ENCODE results near the gene TBC1D4.

The TBC1D4 gene

DNA sequence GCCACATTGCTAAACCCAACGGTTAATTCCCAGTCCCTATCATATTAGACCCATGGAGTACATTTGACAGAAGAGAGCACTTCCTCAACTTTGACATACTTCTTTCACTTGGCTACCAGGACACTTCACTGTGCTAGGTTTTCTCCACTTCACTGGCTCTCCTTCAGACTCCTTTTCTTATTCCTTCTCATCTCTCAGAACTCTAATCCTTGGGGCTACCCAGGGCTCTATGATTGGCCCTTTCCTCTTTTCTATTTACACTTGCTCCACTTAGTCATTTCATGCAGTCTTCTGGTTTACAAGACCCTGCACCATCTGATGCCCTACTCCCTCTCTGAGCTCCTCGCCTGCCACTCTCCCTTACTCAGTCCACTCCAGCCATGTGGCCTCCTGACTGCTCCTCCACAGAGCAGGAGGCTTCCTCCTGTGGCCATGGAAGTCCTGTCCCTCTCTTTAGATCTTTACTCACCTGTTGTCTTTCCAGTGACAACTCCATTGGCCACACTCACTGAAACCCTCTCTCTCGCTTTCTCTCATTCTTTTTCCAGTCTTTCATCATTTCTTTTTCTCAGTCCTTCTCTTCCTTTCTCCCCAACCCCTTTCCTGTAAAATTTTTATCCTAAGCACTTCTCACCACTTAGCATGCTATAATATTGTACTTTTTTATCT, 90.4 kb downstream of the TBC1D4 start:
- no peak for DNase-seq (ENCODE audit: low read depth)

DNA sequence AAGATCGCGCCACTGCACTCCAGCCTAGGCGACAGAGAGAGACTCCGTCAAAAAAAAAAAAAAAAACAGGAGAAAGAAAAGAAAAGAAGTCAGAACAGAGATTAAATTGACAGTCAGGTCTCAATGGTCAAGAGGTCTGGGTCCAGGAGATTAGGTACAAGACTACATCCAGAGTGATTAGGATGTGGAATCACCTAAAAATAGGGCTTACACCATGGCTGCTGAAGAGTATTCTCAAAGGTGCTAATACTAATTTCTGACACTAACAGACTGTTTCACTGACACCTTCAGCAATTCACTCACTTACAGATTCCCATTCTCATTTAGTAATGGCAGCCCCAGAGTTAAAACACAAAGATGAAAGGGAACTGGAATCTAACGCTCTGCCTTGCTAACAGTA, 91.7 kb downstream of the TBC1D4 start:
- no peak for DNase-seq (ENCODE audit: low read depth)

DNA sequence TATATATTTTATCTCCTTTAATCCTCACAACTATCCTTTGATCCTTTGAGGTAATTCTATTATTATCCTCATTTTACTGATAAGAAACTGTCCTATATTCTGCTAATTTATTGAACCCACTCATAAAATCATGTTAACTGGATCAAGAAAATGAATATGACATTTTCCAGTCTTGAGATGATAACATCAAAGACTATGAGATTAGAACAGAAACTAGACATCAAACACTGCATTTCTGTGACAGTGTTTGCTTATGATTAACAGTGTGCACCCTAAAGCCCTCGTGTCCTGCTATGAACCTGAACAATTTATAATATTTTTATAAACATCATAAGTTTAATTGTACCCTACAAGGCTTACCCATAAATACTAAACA, 96.3 kb downstream of the TBC1D4 start:
- no peak for DNase-seq (ENCODE audit: low read depth)

DNA sequence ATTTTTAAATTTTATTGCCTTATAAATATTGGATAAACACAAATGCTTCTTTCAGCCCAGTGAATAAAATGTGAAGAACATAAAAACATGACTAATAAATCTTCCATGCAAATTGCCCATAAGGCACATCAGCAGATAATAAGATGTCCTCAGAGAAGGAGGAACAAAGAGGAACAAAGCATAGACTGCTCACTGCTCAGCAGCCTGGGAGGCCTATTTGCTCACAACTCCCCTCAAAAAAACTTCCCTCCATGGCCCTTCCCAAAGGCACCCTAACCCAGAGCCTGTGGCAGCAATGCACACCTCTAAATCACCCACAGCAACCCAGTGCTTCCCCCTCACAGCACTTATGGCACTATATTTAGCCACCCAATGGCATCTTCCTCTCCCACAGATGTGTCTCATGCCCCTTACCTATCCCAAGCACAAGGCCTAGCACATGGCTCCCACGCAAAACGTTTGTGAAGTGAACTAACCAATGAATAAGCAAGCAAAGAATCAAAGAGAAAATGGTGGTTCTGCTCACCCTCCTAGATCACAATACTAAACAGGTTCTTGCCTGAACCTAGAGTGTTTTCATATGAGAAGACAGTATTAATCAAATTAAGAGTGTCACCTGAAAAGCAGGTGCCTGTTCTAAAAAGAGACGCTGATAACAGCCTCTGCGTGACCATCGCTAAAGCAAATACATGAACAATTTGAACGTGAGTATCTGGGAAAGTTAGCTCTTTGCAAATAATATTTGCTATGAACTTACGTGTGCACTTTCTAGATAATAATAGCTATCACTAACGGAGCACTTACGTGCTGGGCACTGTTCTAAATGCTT, 96.9 kb downstream of the TBC1D4 start:
- DNase-seq (ENCODE audit: low read depth), result no peak

DNA sequence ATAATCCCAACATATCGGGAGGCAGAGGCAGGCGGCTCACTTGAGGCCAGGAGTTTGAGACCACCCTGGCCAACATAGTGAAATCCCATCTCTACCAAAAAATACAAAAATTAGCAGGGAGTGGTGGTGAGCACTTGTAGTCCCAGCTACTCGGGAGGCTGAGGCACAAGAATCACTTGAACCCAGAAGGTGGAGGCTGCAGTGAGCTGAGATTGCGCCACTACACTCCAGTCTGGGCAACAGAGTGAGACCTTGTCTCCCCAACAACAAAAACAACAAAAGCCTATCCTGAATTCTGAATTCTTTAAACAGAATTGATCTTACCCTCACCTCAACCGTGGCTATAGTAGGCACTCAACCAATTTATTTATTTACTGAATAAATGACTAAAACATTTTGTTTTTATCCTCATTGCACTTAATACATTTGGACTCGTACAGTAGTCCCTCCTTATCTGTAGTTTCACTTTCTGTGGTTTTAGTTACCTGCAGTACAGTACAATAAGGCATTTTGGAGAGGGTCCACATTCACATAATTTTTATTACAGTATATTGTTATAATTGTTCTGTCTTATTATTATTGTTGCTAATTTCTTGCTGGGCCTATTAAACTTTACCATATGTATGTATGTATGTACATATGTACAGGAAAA, 98.8 kb downstream of the TBC1D4 start:
- DNase-seq (ENCODE audit: low read depth), result no peak

DNA sequence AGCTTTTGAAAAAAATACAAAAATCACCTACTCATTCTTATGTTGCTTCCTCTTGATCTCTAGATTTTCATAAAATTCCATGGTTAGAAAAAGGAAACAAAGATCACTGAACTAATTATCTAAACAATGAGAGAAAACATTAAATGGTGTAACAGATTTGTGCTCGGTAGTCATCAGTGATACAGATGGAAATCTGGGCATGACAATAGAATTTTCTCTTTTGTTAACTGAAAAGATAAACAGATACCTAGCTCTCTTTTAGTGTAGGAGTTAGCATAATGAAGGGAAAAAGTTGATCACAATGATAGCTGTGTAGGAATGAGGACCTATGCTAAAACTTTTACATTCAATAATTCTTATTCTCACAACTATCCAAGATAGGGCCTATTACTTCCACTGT, 103.7 kb downstream of the TBC1D4 start:
- no peak for DNase-seq (ENCODE audit: low read depth)

DNA sequence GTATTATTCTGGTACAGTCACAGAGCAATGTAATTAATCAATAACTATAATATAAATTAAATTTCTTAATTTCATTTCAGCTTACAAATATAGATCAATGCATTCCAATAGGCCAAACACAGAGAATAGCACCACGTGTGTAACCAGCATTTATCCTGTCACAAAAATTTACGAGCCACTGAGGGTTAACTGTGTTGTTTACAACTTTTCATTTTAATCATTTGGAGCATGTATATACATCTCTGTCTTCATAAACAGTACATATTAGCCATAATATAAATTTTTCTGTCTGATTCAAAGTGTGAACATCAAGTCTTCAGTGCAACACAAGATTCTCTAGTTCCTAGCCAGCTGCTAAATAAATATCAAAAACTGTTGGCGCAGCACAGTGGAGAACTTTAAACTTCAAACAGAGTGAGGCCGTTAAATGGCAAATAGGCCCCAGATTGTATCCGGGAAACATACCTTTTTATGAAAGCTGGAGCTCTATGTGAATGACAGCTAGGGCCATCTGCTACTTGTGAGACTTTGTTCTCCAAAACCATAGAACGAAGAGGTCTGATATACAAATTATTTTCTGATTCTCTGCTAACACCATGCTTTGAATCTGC, 105.1 kb downstream of the TBC1D4 start:
- no peak for DNase-seq (ENCODE audit: low read depth)

DNA sequence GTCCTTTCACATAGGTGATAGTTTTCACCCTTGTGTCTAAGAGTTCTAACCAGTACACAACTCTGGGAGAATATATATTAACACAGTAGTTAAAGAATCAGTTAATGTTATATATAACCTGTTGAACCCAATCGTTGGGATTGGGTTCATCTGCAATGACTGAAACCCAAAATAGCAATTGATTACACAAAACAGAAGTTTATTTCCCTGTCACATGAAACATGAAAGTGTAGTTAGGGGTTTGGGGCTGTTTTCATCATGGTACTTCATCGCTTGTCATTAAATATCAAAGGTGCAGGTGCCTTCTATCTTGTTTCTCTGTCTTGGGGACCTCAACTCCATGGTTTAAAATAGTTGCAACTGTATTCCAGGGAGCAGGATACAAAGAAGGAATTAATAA, 106.6 kb downstream of the TBC1D4 start:
- no peak for DNase-seq (ENCODE audit: low read depth)

DNA sequence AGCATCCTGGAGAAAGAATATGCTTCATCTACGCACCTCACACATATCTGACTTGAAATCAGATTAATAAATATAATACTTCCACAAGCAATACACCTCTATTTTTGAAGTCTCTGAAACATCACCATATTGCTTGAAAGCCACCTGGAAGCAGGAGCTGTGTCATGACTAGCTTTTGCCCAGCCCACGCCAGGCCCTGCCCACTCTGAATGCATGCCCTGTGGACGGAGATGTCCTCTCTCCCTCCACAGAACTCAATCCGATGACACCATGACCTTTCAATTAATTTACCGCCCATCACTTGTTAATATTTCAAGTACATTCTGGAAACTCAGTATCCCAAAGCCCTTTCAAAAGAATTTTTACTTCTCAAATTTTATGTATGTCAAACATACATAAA, 108.0 kb downstream of the TBC1D4 start:
- DNase-seq (ENCODE audit: low read depth), result no peak

DNA sequence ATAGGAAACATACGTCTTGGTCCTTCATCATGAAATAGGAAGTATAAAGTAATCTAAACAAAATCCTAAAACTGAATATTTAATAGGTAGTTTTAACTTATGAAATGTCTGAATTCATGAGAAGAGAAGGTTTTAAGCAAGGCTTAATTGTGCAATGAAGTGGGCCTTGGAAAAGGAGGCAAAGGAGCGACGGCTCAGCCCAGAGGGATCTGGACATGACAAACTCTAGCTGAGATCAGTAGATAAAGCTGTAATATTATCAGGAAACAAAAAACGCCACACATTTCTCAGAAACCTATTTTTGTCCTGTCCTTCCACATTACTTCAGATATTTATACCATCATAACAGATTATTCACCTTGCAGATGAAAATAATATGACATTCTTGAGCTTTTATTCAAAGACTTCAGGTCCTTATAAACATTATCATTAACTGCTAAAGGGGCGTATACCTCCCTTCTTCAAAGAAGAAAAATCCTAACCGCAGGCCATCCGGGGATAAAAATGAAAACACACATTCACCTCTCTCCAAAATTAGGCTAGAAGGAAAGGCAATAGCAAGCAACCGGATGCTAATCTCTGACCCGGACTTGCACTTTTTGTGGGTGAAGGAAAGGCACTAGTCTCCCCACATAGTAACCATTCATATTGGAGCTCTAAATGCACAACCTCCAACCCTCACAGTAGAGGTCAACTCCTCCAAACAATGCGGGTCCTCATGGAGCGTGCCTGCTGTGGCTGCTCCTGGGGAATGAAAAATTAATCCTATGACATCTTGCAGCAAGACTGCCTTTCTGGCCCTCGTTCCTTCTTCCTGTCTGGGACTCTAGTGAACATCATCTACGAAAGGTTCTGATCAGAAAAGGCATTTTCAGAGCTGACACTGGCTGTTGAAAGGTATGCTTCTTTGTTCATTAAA, 108.8 kb downstream of the TBC1D4 start:
- DNase-seq (ENCODE audit: low read depth), result peak; percentile 56

DNA sequence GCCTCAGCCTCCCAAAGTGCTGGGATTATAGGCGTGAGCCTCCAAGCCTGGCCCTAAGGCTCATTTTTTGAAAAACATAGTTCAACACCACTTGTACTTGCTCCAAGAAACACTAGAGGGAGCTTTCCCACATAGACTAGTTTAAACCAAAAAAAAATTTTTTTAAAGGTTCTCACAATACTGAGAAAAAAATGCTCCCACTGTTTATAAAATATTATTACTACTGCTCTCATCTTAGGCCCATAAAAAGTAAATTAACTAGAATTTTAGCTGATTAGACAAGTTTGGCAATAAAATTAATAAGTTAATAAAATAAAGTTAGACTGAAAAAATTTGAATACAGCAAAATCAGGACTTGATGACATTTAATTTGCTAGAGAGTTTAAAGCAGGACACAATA, 109.5 kb downstream of the TBC1D4 start:
- DNase-seq (ENCODE audit: low read depth), result peak; percentile 63

DNA sequence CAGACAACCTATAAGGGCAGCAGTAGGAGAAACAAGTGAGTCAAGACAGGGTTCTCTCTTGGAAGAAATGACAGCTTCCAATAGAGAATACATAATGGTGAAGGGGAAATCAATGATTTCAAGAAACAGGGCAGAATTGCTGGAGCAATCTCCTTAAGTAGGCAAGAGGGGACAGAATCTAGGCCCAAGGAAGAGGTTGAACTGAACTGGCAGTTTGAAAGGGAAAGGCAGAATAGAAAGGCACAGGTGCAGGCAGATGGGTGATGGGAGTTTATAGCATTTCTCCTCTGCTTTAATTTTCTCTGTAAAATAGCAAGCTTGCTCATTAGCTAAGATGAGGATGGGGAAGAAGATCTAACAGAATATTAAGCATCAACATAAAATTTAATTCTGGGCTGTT, 110.8 kb downstream of the TBC1D4 start:
- no peak for DNase-seq (ENCODE audit: low read depth)

DNA sequence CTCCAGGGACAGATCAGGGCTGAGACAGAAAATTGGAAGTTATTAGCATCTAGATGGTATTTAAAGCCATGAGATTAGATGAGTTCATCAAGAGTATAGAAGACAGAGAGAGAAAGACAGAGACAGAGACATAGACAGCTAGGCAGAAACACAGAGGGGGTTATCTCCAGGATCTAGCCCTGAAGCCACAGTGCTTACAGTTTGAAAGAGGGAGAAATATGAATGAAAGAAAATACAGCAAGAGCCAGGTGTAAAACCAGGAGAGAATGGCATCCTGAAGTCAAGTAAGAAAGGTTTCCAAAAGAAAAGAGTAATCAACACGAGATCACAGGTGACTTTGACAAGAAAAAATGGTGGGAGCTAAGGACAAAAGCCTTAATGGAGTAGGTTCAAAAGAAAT, 111.2 kb downstream of the TBC1D4 start:
- no peak for DNase-seq (ENCODE audit: low read depth)

DNA sequence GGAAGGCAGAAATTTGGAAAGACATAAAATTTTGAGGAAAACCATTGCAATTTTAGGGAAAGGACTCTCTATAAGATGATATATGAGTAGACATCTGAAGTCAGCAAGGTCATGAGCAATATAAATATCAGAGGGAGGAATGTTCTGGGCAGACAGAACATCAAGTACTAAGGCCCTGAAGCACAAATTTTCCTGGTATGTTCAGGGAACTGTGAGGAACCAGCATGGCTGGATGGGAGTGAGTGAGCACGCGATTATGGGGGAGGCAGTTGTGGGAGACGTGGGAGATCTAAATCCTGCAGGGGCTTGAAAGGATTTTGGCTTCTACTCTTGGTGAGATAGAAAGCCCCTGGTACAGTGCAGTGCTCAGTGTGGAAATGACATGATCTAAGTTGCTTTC, 112.0 kb downstream of the TBC1D4 start:
- DNase-seq (ENCODE audit: low read depth), result peak; percentile 89

DNA sequence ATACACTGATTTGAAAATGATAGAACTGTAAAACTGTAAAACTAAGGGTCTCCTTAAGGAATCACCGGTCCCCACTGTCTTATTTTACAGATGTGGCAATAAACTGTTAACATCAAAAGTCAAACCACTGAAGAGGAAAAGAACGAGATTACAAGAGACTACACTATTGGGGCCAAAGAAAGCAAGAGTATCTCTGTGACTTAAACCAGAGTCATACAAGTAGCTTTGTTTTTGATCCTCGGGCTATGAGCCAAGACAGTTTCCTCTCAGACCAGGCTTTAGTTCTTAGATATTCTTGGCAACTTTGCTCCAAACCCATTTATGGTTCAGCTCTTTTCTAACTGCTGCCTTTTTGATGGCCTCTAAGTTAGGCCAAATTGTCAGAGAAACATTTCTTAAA, 113.8 kb downstream of the TBC1D4 start:
- DNase-seq (ENCODE audit: low read depth), result peak; percentile 75

DNA sequence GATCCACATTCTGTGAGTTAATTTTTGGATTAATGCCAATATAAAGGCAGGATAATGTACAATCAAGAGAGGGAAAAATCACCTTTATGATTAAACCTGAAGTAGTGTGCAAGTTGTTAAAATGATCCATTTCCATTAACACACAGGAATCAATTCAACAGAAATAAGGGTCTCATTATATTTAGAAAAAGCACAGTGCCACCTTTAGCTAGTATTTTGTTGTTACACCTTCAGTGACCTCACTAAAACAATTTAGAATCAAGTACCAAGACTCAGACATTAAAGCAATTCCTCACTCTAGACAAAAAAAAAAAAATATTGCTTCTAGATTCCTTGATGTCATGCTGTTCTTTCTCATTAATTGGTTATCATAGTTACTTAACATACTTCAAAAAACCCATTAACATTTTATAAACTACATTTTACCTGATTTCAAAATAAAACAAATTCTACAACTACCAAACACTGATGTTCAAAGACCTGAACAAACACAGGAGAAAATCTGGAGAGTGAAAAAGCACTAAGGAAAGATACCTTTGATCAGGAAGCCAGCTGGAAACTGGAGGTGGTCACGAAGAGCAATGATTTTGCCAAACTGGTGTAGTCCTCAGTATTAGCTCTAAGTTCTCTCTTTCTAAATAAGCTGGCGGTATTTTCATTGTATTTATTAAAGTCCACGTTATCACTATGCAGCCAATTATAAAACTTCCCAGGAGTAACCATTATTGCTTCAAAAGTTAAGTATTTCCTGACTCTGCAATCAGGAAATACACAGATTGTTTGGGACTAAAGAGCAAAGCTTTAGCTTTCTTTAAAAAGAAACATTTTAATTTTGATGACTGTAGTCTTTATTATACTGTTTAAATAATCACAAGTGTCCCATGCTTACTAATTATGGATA, 115.3 kb downstream of the TBC1D4 start:
- no peak for DNase-seq (ENCODE audit: low read depth)

DNA sequence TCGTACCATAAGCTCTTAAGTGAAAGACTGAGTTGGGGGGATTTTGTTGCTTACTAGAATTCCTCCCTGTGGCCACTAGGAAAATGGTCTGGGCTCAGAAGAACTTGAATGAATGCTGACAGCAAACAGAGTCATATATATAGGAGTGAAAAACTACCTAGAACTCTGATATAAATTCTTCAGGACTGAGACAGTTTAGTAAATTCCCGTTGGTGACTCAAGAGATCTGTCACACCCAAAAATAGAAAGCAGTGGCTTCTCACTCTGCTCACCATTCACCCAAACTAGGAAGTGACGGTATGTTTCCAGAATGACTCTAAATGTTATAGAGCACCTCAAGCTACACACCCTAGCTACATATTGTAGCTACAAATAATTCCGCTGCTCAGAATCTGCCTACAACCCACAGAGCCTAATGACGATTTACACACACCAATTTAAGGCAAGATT, 116.2 kb downstream of the TBC1D4 start:
- DNase-seq (ENCODE audit: low read depth), result peak; percentile 48

DNA sequence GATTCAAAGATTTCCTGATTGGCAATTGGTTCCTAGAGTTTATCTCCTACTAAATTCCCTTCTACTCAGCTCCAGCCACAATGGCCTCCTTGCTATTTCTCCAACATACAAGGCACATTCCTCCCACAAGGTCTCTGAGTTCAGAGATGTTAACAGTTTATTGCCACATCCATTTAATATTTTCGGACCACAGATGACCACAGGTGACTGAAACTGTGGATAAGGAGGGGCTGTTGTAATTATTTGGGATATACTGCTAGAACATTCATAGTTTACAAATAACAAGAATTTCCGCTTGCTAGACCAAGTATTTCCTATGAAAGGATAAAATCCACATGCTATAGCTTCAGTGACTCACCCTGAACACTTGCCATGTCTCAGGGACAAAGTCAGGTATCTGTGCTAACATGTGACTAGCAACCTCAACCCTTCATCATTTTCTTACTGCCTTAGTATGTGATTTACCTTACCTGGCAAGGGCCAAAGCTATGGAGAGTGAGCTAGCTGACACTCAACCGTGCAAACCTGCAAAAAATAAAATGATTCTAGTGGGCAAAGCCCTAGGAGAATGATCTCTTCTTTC, 117.7 kb downstream of the TBC1D4 start:
- peak; percentile 52 for DNase-seq (ENCODE audit: low read depth)

DNA sequence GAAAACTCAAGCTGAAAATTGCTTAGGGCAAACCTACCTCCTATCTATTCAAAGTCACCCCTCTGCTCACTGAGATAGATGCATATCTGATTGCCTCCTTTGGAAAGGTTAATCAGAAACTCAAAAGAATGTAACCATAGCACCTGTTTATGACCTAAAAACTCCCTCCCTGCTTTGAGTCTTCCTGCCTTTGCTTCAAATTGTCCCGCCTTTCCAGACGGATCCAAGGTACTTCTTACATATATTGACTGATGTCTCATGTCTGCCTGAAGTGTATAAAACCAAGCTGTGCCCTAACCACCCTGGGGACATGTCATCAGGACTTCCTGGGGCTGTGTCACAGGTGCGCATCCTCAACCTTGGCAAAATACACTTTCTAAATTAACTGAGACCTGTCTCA, 118.6 kb downstream of the TBC1D4 start:
- DNase-seq (ENCODE audit: low read depth), result no peak

DNA sequence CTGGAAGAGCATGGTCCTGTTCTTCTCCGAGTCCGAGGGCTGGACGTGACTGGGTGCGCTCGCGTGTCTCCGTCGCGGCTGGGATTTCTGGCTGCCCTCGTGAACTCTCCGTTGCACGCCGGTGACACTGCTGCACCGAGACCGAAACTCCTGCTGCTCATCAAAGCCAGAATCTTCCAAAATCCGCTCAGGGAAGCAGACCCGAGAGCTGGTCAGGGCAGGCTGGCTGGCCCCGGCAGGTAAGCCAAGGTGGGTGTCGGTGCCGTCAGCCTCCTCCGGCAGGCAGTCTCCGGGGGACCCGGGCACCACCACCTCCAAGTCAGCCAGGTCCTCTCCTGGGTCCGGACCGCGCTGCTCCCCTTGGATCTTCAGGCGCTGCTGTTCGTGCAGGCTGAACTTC, 119.9 kb downstream of the TBC1D4 start:
- DNase-seq (ENCODE audit: low read depth), result no peak
